HG03460 (cell line): ENCODE data around the gene SLC15A3.

Experiments used
- ATAC-seq: cut with Tn5 transposase; IDR thresholded peaks from one replicate; pipeline ENCODE4 v1.9.1; 2021; ENCODE audit not compliant: unreplicated experiment

Gene SLC15A3

DNA sequence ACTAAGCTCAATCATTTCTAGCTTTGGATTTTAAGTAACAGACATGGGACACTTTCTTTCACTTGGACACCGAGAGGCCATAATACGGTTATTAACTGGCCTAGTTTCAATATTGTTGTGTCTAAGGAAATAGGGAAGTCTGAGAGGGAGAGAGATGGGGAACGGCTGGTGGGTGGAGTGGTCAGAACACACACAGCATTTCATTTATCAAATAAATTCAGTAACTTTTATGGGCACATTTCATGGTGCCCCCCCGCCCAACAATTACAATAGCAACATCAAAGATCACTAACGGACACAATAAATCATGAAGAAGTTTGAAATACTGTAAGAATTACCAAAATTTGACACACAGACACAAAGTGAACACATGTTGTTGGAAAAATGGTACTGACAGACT, 56.3 kb downstream of the SLC15A3 start:
- no peak for ATAC-seq

DNA sequence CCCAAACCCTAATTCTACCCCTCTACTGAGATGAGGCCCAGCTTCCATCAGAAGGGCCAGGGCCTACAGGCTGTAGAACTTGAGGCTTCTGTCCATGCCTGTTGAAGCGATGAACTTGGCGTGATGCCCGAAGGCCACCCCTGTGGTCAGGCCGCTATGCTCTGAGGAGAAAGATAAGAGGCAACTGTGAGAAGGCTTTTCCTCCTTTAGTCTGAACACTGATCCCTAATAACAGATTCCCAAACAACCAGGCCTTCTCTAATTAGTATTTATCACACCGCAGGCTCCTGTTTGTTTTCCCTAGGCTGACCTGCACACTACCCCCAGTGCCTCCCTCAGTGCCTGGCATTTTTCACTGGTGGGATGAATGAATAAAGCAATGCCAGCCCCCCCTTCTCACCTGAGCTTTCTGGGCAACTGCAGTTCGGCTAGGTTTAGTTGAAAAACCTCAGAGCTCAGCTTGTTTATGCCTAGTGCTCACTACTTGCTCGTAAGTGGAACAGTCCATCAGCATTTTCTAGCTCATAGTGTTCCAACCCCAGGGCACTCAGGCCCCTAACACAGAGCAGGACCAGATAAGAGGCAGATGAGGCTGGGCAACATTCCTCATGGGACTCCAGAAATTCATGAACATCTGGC, 60.8 kb downstream of the SLC15A3 start:
- no peak for ATAC-seq

DNA sequence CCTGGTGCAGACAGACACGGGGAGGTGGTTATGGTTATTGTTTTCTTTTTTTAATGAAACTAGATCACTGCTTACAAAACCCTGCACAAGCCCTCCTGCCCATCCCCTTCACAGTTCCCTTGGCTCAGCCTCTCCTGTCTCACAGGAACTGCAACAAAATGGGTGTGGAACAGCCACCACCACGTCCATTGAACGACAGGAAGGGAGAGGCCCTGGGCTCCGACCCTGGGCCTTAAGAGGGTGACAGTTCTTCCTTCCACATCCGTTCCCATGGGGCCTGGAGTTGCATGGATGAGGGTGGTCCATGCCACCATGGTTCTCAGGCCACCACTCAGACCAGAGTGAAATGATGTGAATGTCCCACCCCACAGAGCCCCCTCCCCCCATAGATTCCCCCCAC, 61.3 kb downstream of the SLC15A3 start:
- no peak for ATAC-seq

DNA sequence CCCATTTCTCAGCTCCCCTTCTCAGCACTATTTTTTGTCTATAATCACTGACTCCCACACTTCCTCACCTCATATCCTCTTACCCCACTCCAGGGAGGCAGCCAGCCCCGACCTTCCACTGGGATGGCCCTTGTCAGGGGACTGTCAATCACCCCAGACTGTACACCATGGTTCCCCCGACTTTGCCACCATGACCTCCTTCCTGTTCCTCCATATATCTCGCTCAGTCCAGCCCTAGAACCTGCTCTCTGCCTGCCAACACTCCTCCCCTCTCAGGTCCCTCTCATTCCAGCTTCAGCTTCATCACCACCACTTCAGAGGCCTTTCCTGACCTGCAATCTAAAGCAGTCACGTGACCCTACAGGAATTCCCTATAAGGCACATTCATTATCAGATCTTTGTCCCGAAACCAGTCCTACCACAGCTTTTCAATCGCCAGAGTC, 62.1 kb downstream of the SLC15A3 start:
- no peak for ATAC-seq

DNA sequence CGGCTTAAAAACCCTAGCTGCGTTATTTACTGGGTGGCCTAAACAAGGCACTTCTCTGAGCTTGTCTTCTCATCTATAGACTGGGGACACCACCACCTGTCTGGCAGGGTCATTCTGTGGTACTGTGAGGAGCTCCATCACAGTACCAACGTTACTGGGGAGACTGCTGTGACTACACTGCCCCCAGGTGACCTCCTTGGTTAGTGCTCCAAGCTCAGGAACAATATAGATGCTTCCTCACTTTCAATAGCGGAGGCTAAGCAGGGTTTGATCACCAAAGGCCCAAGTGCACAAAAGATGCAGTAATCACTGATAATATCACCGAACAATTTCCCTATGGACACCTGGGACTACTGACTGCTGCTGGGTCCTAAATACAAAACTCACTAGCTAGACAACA, 64.4 kb downstream of the SLC15A3 start:
- no peak for ATAC-seq
